D721Med (cell line): ENCODE measurements around the gene TDRD10.

Experiments
- DNase-seq: peaks from one replicate; pipeline ENCODE4 v3.0.0; 2011; ENCODE audit warnings: low spot score; ENCODE audit not compliant: insufficient read length
- FAIRE-seq: peaks from 2 replicates; lab custom pipeline; 2011; peaks lifted over from hg19 to GRCh38; lab: Jason Lieb, UNC
- CTCF ChIP-seq: IDR thresholded peaks from 2 replicates; pipeline ENCODE4 v1.5.1; 2012; ENCODE audit warnings: mild to moderate bottlenecking, control low read depth; ENCODE audit not compliant: insufficient read depth; ENCODE audit errors: missing control alignments

Gene TDRD10

GRCh38 chr1:154577346-154578057 lies 75.5 kb downstream of the TDRD10 start:
- FAIRE-seq (no peak), DNase-seq (no peak)
- TF ChIP-seq CTCF, result no peak

- TF ChIP-seq CTCF, result no peak
- DNase-seq (no peak), FAIRE-seq (no peak)
Observed at GRCh38 chr1:154578058-154578418, 76.0 kb downstream of the TDRD10 start.

GRCh38 chr1:154579374-154579773 lies 77.4 kb downstream of the TDRD10 start:
- TF ChIP-seq CTCF, result no peak
- DNase-seq (no peak), FAIRE-seq (no peak)

GRCh38 chr1:154581766-154582165 lies 79.7 kb downstream of the TDRD10 start:
- no peak for FAIRE-seq
- TF ChIP-seq CTCF, result no peak
- DNase-seq, result no peak

GRCh38 chr1:154582885-154583284 lies 80.9 kb downstream of the TDRD10 start:
- no peak for FAIRE-seq
- no peak for TF ChIP-seq CTCF

GRCh38 chr1:154583773-154584172 lies 81.8 kb downstream of the TDRD10 start:
- TF ChIP-seq CTCF, result no peak
- no peak for DNase-seq
- FAIRE-seq, result no peak

More at GRCh38 chr1:154582885-154583284, 80.9 kb downstream of the TDRD10 start:
- DNase-seq, result no peak

- FAIRE-seq, result no peak
- no peak for DNase-seq
- TF ChIP-seq CTCF, result no peak
Observed at GRCh38 chr1:154584267-154584994, 82.4 kb downstream of the TDRD10 start.
